GM20000 (cell line): ENCODE measurements around the gene TMEM269.
"Not testable (repeated sequence)": the region's sequence is repeated elsewhere in the genome, so short reads cannot be mapped to it uniquely, and the experiment has no call there.

Experiments
- DNase-seq: peaks from one replicate; pipeline ENCODE4 v3.0.0; 2012; ENCODE audit warnings: low spot score
- CTCF ChIP-seq: IDR thresholded peaks from 2 replicates; pipeline ENCODE4 v1.5.1; 2012; ENCODE audit warnings: mild to moderate bottlenecking, control low read depth; ENCODE audit errors: extremely low read depth, missing control alignments

The TMEM269 gene

GRCh38 chr1:42797414-42797813 is 12.6 kb downstream of the TMEM269 start:
- DNase-seq: no peak
- no peak for TF ChIP-seq CTCF

- no peak for TF ChIP-seq CTCF
- DNase-seq: no peak
Observed at GRCh38 chr1:42797979-42798378, 13.2 kb downstream of the TMEM269 start.

GRCh38 chr1:42801832-42802473 is 17.2 kb downstream of the TMEM269 start:
- TF ChIP-seq CTCF: no peak
- no peak for DNase-seq

GRCh38 chr1:42806171-42806570 is 21.4 kb downstream of the TMEM269 start:
- no peak for TF ChIP-seq CTCF
- DNase-seq: no peak

GRCh38 chr1:42806593-42806992 is 21.8 kb downstream of the TMEM269 start:
- no peak for TF ChIP-seq CTCF
- DNase-seq: no peak

- no peak for TF ChIP-seq CTCF
- DNase-seq: no peak
Observed at GRCh38 chr1:42807056-42807668, 22.4 kb downstream of the TMEM269 start.

- not testable (repeated sequence) for DNase-seq
Observed at GRCh38 chr1:42814815-42815214, 30.0 kb downstream of the TMEM269 start.
